HG03196 (cell line): Measurements from ENCODE around the gene TMX4.
"Not testable (repeated sequence)": the region's sequence is repeated elsewhere in the genome, so short reads cannot be mapped to it uniquely, and the experiment has no call there.

ENCODE experiments used
- ATAC-seq: cut with Tn5 transposase; IDR thresholded peaks from one replicate; pipeline ENCODE4 v1.9.1; 2021; ENCODE audit not compliant: unreplicated experiment

The TMX4 gene

DNA sequence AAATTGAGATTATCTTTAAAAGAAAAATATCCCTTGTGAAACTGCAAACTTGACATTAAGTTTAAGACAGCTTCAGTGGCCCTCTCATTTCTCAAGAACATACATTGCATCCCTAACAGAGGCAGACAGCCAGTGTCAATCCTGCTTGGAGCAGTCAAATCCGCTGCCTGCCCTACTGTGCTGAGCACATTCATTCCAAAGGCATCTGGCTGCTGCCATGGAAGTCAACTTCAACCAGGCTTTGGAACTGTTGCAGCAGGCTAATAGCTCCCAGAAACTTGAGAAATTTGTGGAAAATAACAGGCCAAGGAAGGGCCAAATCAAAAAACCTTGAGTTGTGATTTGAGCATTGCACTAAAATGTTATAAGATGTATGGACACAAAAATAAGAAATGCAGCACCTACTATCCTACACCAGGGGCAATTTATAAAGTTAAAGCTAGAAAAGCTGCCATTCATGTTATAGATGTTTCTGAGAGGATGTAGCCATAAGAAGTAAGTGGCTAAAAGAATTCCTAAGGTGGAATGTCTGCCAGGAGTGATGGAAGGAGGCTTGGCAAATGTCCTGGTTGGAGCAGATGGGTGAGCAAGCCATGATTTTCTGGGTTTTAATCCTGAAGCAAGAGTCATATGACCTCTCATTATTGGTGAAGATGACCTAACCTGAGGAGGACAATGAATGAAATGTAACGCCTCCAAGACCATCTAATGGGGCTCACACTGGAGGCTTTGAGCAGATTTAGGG, 47.9 kb downstream of the TMX4 start:
- ATAC-seq: no peak

DNA sequence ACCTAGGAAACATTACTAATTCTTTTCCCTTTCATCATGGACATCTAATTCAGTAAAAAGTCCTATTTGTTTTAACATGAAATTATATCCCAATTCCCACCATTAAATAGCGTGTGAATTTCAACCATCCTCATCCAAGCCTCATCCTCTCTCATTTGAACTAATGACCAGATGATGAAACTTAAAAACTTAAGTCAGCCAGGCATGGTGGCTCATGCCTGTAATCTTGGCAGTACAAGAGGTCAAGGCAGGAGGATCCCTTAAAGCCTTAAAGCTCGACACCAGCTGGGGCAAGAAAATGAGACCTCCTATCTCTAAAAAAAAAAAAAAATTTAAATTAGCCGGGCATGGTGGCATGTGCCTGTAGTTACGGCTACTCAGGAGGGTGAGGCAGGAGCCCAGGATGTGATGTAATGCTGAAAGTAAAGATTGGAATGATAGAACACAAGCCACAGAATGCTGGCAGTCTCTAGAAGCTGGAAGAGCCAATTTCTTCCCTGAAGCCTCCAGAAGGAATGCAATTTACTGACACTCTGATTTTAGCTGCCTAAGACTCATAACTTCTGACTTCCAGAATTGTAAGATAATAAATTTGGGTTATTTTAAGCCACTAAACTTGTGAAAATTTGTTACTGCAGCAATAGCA, 52.2 kb downstream of the TMX4 start:
- ATAC-seq: no peak

- no peak for ATAC-seq
These were observed 53.4 kb downstream of the TMX4 start for GRCh38 chr20:7966176-7966575.

- ATAC-seq: no peak
These were observed 60.1 kb downstream of the TMX4 start for GRCh38 chr20:7959484-7959883.

GRCh38 chr20:7956561-7956960, 63.0 kb downstream of the TMX4 start:
- not testable (repeated sequence) for ATAC-seq

- ATAC-seq: no peak
These were observed 69.2 kb downstream of the TMX4 start for GRCh38 chr20:7950387-7950786.

DNA sequence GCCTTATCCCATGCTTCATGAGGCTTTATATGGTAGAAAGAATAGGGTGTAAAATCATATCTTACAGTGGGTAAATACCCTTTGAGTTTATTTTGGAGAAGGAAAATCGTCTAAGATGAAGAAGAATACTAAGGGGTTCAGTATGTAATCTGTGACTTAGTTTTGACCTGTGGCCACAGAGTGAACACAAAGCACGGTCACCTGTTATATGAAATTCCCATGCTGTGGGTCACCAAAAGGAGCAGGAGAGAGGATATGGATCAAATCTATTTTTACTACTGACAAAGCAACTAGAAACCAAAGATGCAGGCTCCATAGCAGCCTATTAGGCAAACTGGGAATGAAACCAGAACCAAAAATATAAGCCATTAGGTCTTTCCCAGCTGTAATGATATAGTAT, 75.7 kb downstream of the TMX4 start:
- ATAC-seq: no peak

DNA sequence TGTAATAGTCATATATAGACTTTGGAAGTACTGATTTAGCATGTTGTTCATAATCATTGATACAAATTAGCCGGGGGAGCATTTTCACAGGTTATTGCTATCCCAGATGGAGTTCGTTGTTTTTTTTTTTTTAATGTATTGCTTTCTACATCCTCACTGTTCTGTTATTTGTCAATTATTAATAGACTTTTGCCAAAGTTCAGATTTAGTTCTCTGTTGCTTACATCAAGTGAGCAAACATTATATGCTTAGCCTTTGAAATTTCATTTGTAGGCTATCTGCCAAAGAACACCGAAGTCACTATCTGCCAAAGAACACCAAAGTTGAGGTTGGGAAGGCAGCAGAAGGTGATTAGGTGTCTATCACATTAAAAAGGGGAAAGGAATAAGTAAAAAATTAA, 79.2 kb downstream of the TMX4 start, which contains the start of gene HAO1:
Gene HAO1 (minus strand): TSS at position 118 of the 400 bp plus-strand sequence. CDS start 36 bp downstream, at position 82.
- no peak for ATAC-seq

GRCh38 chr20:7939663-7940062, 79.9 kb downstream of the TMX4 start:
- ATAC-seq: no peak

DNA sequence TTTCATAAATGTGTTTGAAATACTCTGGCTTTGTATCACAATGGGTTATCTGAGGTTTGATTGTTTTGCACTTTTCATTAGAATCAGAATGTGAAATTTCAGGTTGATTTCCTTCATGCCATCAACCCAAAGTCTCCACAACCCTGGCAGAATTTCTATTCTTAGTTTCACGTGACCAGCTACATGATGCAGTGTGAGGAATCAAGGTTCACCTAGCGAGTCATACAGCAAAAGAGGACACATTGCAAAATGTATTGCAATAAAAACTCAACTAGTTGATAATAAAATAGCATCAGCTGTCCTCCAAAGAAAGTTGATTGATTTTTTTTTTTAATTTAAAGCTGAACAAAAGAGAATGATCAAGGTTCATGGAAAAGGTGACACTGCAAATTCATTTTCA, 81.5 kb downstream of the TMX4 start:
- ATAC-seq: no peak

- no peak for ATAC-seq
These were observed 82.2 kb downstream of the TMX4 start for GRCh38 chr20:7937328-7937727.

DNA sequence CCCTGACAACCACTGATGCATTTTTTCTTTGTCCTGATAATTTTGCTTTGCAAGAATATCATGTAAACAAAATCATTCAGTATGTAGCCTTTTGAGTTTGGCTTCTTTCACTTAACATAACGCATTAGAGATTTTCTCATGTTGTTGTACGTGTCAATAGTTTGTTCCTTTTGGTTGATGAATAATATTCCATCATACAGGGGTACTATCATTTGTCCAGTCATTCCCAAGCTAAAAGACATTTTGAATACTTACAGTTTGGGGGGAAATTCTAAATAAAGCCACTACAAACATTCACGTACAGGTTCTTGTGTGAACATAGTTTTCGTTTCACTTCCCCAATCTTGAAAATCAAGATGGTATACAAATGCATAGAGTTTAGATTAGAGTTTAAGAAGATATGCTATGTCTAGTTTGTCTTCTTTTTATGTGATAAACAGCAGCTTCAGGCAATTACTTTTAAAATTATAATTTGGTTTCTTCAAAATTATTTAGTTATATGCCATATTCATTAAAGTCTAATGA, 84.5 kb downstream of the TMX4 start:
- no peak for ATAC-seq

GRCh38 chr20:7933346-7933745, 86.2 kb downstream of the TMX4 start:
- no peak for ATAC-seq

- ATAC-seq: no peak
These were observed 89.2 kb downstream of the TMX4 start for GRCh38 chr20:7930343-7930742.
